ENCODE measurements around the gene MDC1. TPM values are rescaled to one million over a fixed set of nuclear protein-coding genes. Genes with fewer than 3 reads are reported as not detected.

Gene MDC1
- total RNA-seq, 1 experiment from 2014 or later, result 77.6 TPM

GRCh38 chr6:30711758-30712380, 5.2 kb downstream of the MDC1 start:
- Histone ChIP-seq H3K9ac (ENCODE audit: extremely low read depth, insufficient read length, low read length) (no peak overlapping the region), H3K79me1 (ENCODE audit: insufficient read depth, low read depth, low read length, poor library complexity, severe bottlenecking) (no peaks in the 10 kb centered on the region), H3K79me2 (ENCODE audit: insufficient read depth, low read length) (no peaks in the 10 kb centered on the region), H3K4me2 (ENCODE audit: insufficient read depth, insufficient read length, low read length) (no peak overlapping the region), H4K8ac (replicated peaks; ENCODE audit: insufficient read length, low read depth, low read length) (no peak overlapping the region), H2AK5ac (ENCODE audit: insufficient read length, low read length) (no peak overlapping the region), H3K27ac (ENCODE audit: insufficient read length, low read depth, low read length) (no peak overlapping the region), H3K14ac (ENCODE audit: insufficient read depth, low read length) (no peak overlapping the region), H3T11ph (ENCODE audit: low read length) (no peak overlapping the region), H4K5ac (ENCODE audit: insufficient read length, low read depth, low read length) (no peak overlapping the region), H3K23me2 (ENCODE audit: insufficient read length, low read depth, low read length, poor library complexity, severe bottlenecking) (peaks cover 5% of the 10 kb centered on the region), H2BK12ac (ENCODE audit: insufficient read length, low read depth, low read length) (no peak overlapping the region), H2BK5ac (ENCODE audit: insufficient read length, low read length) (no peak overlapping the region), H3K27me3 (ENCODE audit: insufficient read depth, low read length) (no peaks in the 10 kb centered on the region), H3K56ac (ENCODE audit: insufficient read length, low read depth, low read length) (no peak overlapping the region), H3K23ac (ENCODE audit: insufficient read length, low read depth, low read length) (no peak overlapping the region), H2BK15ac (ENCODE audit: low read depth, low read length) (no peak overlapping the region), H3K4me1 (ENCODE audit: insufficient read depth, low read length) (no peaks in the 10 kb centered on the region), H3K4ac (ENCODE audit: low read depth, low read length) (no peak overlapping the region), H4K91ac (ENCODE audit: insufficient read length, low read depth, low read length) (no peak overlapping the region), H2BK20ac (ENCODE audit: low read depth, low read length, poor library complexity, severe bottlenecking) (no peak overlapping the region), H4K20me1 (ENCODE audit: control insufficient read depth, insufficient read depth, insufficient read length) (no peaks in the 10 kb centered on the region), H3K9me3 (ENCODE audit: control insufficient read depth, low read depth, low read length) (no peaks in the 10 kb centered on the region), H3K18ac (ENCODE audit: insufficient read length, low read depth, low read length) (no peak overlapping the region), H2BK120ac (ENCODE audit: low read depth, low read length, poor library complexity, severe bottlenecking) (no peak overlapping the region), H2AFZ (ENCODE audit: low read length) (no peak overlapping the region)
- H3K36me3 Mint-ChIP-seq (ENCODE audit: insufficient read depth in 1 of 3, low read depth in 3 of 3), result peaks cover 56 to 79% (median 77%) of the 10 kb centered on the region in 3 experiments; a peak in 6 of 7 replicates
- WGBS (ENCODE audit: extremely low coverage, insufficient read length, low lambda C conversion rate), result no CpG with 5 or more reads among the region's 1 CpG
- no peak overlapping the region for H3K27ac Mint-ChIP-seq
- no peaks in the 10 kb centered on the region for H3K27me3 Mint-ChIP-seq (ENCODE audit: low read depth)
- peaks cover 17% of the 10 kb centered on the region in 2 experiments for H3K4me1 Mint-ChIP-seq
- TF ChIP-seq, protein P1, sequence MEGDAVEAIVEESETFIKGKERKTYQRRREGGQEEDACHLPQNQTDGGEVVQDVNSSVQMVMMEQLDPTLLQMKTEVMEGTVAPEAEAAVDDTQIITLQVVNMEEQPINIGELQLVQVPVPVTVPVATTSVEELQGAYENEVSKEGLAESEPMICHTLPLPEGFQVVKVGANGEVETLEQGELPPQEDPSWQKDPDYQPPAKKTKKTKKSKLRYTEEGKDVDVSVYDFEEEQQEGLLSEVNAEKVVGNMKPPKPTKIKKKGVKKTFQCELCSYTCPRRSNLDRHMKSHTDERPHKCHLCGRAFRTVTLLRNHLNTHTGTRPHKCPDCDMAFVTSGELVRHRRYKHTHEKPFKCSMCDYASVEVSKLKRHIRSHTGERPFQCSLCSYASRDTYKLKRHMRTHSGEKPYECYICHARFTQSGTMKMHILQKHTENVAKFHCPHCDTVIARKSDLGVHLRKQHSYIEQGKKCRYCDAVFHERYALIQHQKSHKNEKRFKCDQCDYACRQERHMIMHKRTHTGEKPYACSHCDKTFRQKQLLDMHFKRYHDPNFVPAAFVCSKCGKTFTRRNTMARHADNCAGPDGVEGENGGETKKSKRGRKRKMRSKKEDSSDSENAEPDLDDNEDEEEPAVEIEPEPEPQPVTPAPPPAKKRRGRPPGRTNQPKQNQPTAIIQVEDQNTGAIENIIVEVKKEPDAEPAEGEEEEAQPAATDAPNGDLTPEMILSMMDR (conservative IDR thresholded peaks at IDR 0.05), result no peak
- no peak for DNase-seq
- no peaks in the 10 kb centered on the region for H3K9me3 Mint-ChIP-seq
- H3K4me3 Mint-ChIP-seq, result no peak overlapping the region

Measured in H9 (cell line).